H1 (cell line): Measurements from ENCODE around the gene ANKS1B. TPM values are rescaled to one million over a fixed set of nuclear protein-coding genes. Genes with fewer than 3 reads are reported as not detected.

Experiments
- CTCF ChIA-PET: fragments of 300-600 bp; sonication (Branson Sonifier 250); formaldehyde crosslinking; loops from one replicate; lab custom pipeline; 2021; ENCODE audit not compliant: partially characterized antibody; lab: Charles Lee
- POLR2A ChIA-PET: fragments of 300-600 bp; sonication (Branson Sonifier 250); formaldehyde crosslinking; loops from one replicate; lab custom pipeline; 2021; ENCODE audit warnings: inconsistent platforms; ENCODE audit not compliant: partially characterized antibody; lab: Charles Lee
- DNase-seq, 2 experiments: peaks; one replicate each; pipeline versions ENCODE4 v3.0.0 to v3.0.0-alpha.2; 2010 to 2022; ENCODE audit warnings: low spot score in 2 of 2, low read depth in 1 of 2, mixed read lengths in 1 of 2
- FAIRE-seq: peaks from 2 replicates; lab custom pipeline; 2011; peaks lifted over from hg19 to GRCh38; lab: Jason Lieb, UNC
- H2AFZ ChIP-seq: 2 replicates; pipeline ENCODE4 v1.8.1; 2012; ENCODE audit warnings: low read length, inconsistent platforms
- H2AK5ac ChIP-seq: 2 replicates; pipeline ENCODE4 v1.6.1; 2013; ENCODE audit warnings: low read depth, low read length
- H2BK120ac ChIP-seq: replicated peaks from 2 replicates; pipeline ENCODE3; 2013; ENCODE audit warnings: low read depth, low read length, inconsistent platforms
- H2BK12ac ChIP-seq: 2 replicates; pipeline ENCODE4 v1.6.1; 2013; ENCODE audit warnings: low read depth, low read length
- H2BK15ac ChIP-seq: 2 replicates; pipeline ENCODE4 v1.6.1; 2013; ENCODE audit warnings: low read length
- H2BK20ac ChIP-seq: 2 replicates; pipeline ENCODE4 v1.6.1; 2013; ENCODE audit warnings: low read length
- H2BK5ac ChIP-seq: 2 replicates; pipeline ENCODE4 v1.6.1; 2013; ENCODE audit warnings: low read depth, low read length
- H3K14ac ChIP-seq: 2 replicates; pipeline ENCODE4 v1.6.1; 2013; ENCODE audit warnings: inconsistent platforms; ENCODE audit not compliant: insufficient read length
- H3K18ac ChIP-seq: 2 replicates; pipeline ENCODE4 v1.6.1; 2013; ENCODE audit warnings: low read length; ENCODE audit errors: extremely low read depth
- H3K23ac ChIP-seq: 2 replicates; pipeline ENCODE4 v1.6.1; 2013; ENCODE audit warnings: inconsistent platforms; ENCODE audit not compliant: insufficient read length
- H3K23me2 ChIP-seq: 2 replicates; pipeline ENCODE4 v1.6.1; 2013; ENCODE audit warnings: low read depth, low read length
- H3K27ac ChIP-seq: 2 replicates; pipeline ENCODE4 v1.6.1; 2011; ENCODE audit warnings: low read depth, low read length, inconsistent platforms
- H3K27me3 ChIP-seq, 4 experiments: replicated peaks in 1 of 4; 1 replicate in 1 of 4; 2 replicates in 3 of 4; pipeline versions ENCODE4 v1.6.1 to v1.8.1; 2011 to 2013; ENCODE audit warnings: low read length in 3 of 4, mild to moderate bottlenecking in 3 of 4, inconsistent platforms in 2 of 4, mixed read lengths in 2 of 4, moderate library complexity in 1 of 4; ENCODE audit not compliant: control insufficient read depth in 3 of 4, insufficient read depth in 3 of 4; ENCODE audit errors: extremely low read depth in 1 of 4
- H3K36me3 ChIP-seq, 4 experiments: 2 replicates each; pipeline versions ENCODE4 v1.6.1 to v1.8.1; 2011 to 2013; ENCODE audit warnings: mild to moderate bottlenecking in 4 of 4, low read length in 3 of 4, moderate library complexity in 2 of 4, control low read depth in 1 of 4, inconsistent platforms in 1 of 4; ENCODE audit not compliant: insufficient read depth in 4 of 4, control insufficient read depth in 2 of 4
- H3K4ac ChIP-seq: replicated peaks from 2 replicates; pipeline ENCODE3; 2013; ENCODE audit warnings: low read length, low read depth, mixed read lengths, inconsistent platforms; ENCODE audit not compliant: insufficient read length
- H3K4me1 ChIP-seq, 4 experiments: replicated peaks in 1 of 4; 1 replicate in 1 of 4; 2 replicates in 3 of 4; pipeline versions ENCODE4 v1.6.1 to v1.8.1; 2011 to 2013; ENCODE audit warnings: low read length in 3 of 4, inconsistent platforms in 2 of 4, mixed read lengths in 1 of 4; ENCODE audit not compliant: insufficient read depth in 4 of 4, control insufficient read depth in 3 of 4
- H3K4me2 ChIP-seq, 2 experiments: 2 replicates each; pipeline versions ENCODE4 v1.6.1 to v1.8.1; 2011 to 2013; ENCODE audit warnings: low read depth in 2 of 2, low read length in 2 of 2, control low read depth in 1 of 2, inconsistent platforms in 1 of 2, mild to moderate bottlenecking in 1 of 2; ENCODE audit not compliant: insufficient read depth in 1 of 2
- H3K4me3 ChIP-seq, 4 experiments: fragments of 200-600, 300-600 bp in 1 of 4; sonication (generic), shearing (Covaris generic), sonication (Bioruptor Twin) in 1 of 4; 2 replicates each; pipeline versions ENCODE4 v1.5.1 to v1.8.1; 2011 to 2016; ENCODE audit warnings: low read length in 4 of 4, low read depth in 3 of 4, control low read depth in 2 of 4, inconsistent platforms in 2 of 4, mild to moderate bottlenecking in 2 of 4, mixed read lengths in 1 of 4, moderate library complexity in 1 of 4; ENCODE audit not compliant: insufficient read depth in 2 of 4; ENCODE audit errors: extremely low read depth in 1 of 4
- H3K56ac ChIP-seq: replicated peaks from 2 replicates; pipeline ENCODE3; 2013; ENCODE audit warnings: low read depth, mild to moderate bottlenecking, mixed read lengths, low read length, inconsistent platforms; ENCODE audit not compliant: insufficient read length
- H3K79me1 ChIP-seq: 2 replicates; pipeline ENCODE4 v1.6.1; 2013; ENCODE audit warnings: low read depth, low read length, control low read depth
- H3K79me2 ChIP-seq, 2 experiments: 2 replicates each; pipeline versions ENCODE4 v1.6.1 to v1.8.1; 2012 to 2013; ENCODE audit warnings: low read length in 2 of 2, mild to moderate bottlenecking in 2 of 2, inconsistent platforms in 1 of 2; ENCODE audit not compliant: insufficient read depth in 2 of 2, control insufficient read depth in 1 of 2
- H3K9ac ChIP-seq, 4 experiments: replicated peaks in 1 of 4; 1 replicate in 1 of 4; 2 replicates in 3 of 4; pipeline versions ENCODE4 v1.6.1 to v1.8.1; 2011 to 2013; ENCODE audit warnings: low read depth in 3 of 4, low read length in 3 of 4, control low read depth in 2 of 4, mild to moderate bottlenecking in 2 of 4, moderate library complexity in 2 of 4, inconsistent platforms in 1 of 4; ENCODE audit errors: extremely low read depth in 1 of 4
- H3K9me3 ChIP-seq, 2 experiments: 2 replicates each; pipeline versions ENCODE4 v1.6.1 to v1.8.1; 2012 to 2013; ENCODE audit warnings: mild to moderate bottlenecking in 2 of 2, moderate library complexity in 2 of 2, control low read depth in 1 of 2, inconsistent platforms in 1 of 2, low read depth in 1 of 2, low read length in 1 of 2, mixed read lengths in 1 of 2; ENCODE audit not compliant: insufficient read depth in 2 of 2
- H4K20me1 ChIP-seq, 2 experiments: replicated peaks in 1 of 2; 2 replicates each; pipeline versions ENCODE3 to v1.8.1; 2011 to 2013; ENCODE audit warnings: inconsistent platforms in 2 of 2, low read length in 2 of 2, mild to moderate bottlenecking in 1 of 2; ENCODE audit not compliant: insufficient read depth in 2 of 2, control insufficient read depth in 1 of 2
- H4K5ac ChIP-seq: 2 replicates; pipeline ENCODE4 v1.6.1; 2013; ENCODE audit warnings: low read length, low read depth, mixed read lengths, inconsistent platforms; ENCODE audit not compliant: insufficient read length
- H4K8ac ChIP-seq: 2 replicates; pipeline ENCODE4 v1.8.0; 2013; ENCODE audit warnings: mild to moderate bottlenecking, moderate library complexity, low read length, inconsistent platforms; ENCODE audit not compliant: insufficient read depth; ENCODE audit errors: extremely low read depth
- H4K91ac ChIP-seq: replicated peaks from 2 replicates; pipeline ENCODE3; 2013; ENCODE audit warnings: low read length, mixed read lengths, inconsistent platforms; ENCODE audit not compliant: insufficient read length
- BCL11A ChIP-seq, 2 experiments: IDR thresholded peaks; one replicate each; pipeline ENCODE4 v1.6.1; 2011; ENCODE audit warnings: low read depth in 2 of 2, low read length in 2 of 2, mild to moderate bottlenecking in 2 of 2
- CBX5 ChIP-seq: fragments of 300-800, 300-1000 bp; sonication (generic); IDR thresholded peaks from 2 replicates; pipeline ENCODE4 v1.7.1; 2016; ENCODE audit warnings: antibody characterized with exemption, low read length, low read depth
- CEBPB ChIP-seq: IDR thresholded peaks from 2 replicates; pipeline ENCODE4 v1.6.1; 2012; ENCODE audit warnings: low read depth, low read length
- CHD1 ChIP-seq: IDR thresholded peaks from 2 replicates; pipeline ENCODE4 v1.6.1; 2012; ENCODE audit warnings: low read depth, low read length, improper control_type of control experiment
- EZH2 ChIP-seq: fragments of 200-600 bp; sonication (generic); IDR thresholded peaks from 2 replicates; pipeline ENCODE4 v1.7.1; 2012; ENCODE audit warnings: low read depth, mild to moderate bottlenecking, moderate library complexity, low read length, inconsistent platforms; ENCODE audit not compliant: severe bottlenecking
- FOSL1 ChIP-seq: IDR thresholded peaks from 2 replicates; pipeline ENCODE4 v1.6.1; 2011; ENCODE audit warnings: mild to moderate bottlenecking, low read depth, low read length, moderate library complexity; ENCODE audit not compliant: insufficient read depth
- JUND ChIP-seq: IDR thresholded peaks from 2 replicates; pipeline ENCODE4 v1.6.1; 2011; ENCODE audit warnings: mild to moderate bottlenecking, improper control_type of control experiment, low read length
- KDM5A ChIP-seq: fragments of 200-600 bp; IDR thresholded peaks from 2 replicates; pipeline ENCODE4 v1.7.1; 2012; ENCODE audit warnings: mild to moderate bottlenecking, low read length, inconsistent platforms, mixed read lengths
- POLR2A ChIP-seq, 2 experiments: IDR thresholded peaks; 1 replicate in 1 of 2; 2 replicates in 1 of 2; pipeline ENCODE4 v1.6.1; 2011; ENCODE audit warnings: low read depth in 2 of 2, low read length in 2 of 2, mild to moderate bottlenecking in 2 of 2; ENCODE audit errors: control extremely low read depth in 1 of 2
- RBBP5 ChIP-seq: IDR thresholded peaks from 2 replicates; pipeline ENCODE4 v1.7.1; 2012; ENCODE audit warnings: low read depth, mild to moderate bottlenecking, inconsistent platforms, low read length, moderate library complexity, borderline replicate concordance
- RFX5 ChIP-seq: IDR thresholded peaks from 2 replicates; pipeline ENCODE4 v1.6.1; 2011; ENCODE audit warnings: low read depth, low read length, improper control_type of control experiment, borderline replicate concordance
- RXRA ChIP-seq: IDR thresholded peaks from 2 replicates; pipeline ENCODE4 v1.6.1; 2011; ENCODE audit warnings: low read depth, mild to moderate bottlenecking, low read length, moderate library complexity; ENCODE audit not compliant: insufficient read depth
- SAP30 ChIP-seq: fragments of 300-600 bp; sonication (generic); IDR thresholded peaks from 2 replicates; pipeline ENCODE4 v1.7.1; 2012; ENCODE audit warnings: low read length, moderate library complexity, mild to moderate bottlenecking, inconsistent platforms; ENCODE audit not compliant: insufficient read depth, insufficient replicate concordance
- SIN3A ChIP-seq, 2 experiments: IDR thresholded peaks in 1 of 2; conservative IDR thresholded peaks in 1 of 2; 2 replicates each; pipeline ENCODE4 v1.6.1; 2011 to 2012; ENCODE audit warnings: low read length in 2 of 2, improper control_type of control experiment in 1 of 2, low read depth in 1 of 2, mild to moderate bottlenecking in 1 of 2
- SRF ChIP-seq: IDR thresholded peaks from 2 replicates; pipeline ENCODE4 v1.6.1; 2011; ENCODE audit warnings: mild to moderate bottlenecking, low read depth, low read length, moderate library complexity
- whole genome bisulfite sequencing, 2 experiments: shearing (Covaris generic) in 1 of 2; methylation state at CpG; one replicate each; pipeline versions ENCODE4 v1.1.6 to v1.1.7; 2013 to 2015; ENCODE audit warnings: low lambda C conversion rate in 2 of 2, mixed read lengths in 2 of 2, inconsistent platforms in 1 of 2, low coverage in 1 of 2, missing lambda C conversion rate in 1 of 2; ENCODE audit not compliant: insufficient replicate concordance in 2 of 2, insufficient coverage in 1 of 2, insufficient read length in 1 of 2; ENCODE audit errors: extremely low coverage in 1 of 2, missing lambda C conversion rate in 1 of 2; 5-methylcytosine and 5-hydroxymethylcytosine counted together
- polyA plus RNA-seq, 7 experiments: library from polyadenylated mRNA; depleted of rRNA in 3 of 7; stranded (reverse) in 5 of 7; unstranded in 2 of 7; fragments of >200 nt in 5 of 7; fragments of 200-250 nt in 2 of 7; gene quantifications; 1 replicate in 5 of 7; 2 replicates in 1 of 7; 4 replicates in 1 of 7; pipeline versions ENCODE4 v1.2.1 to v1.2.3, GENCODE V29; 2011 to 2013; ENCODE audit warnings: missing spikeins in 2 of 7, mixed read lengths in 2 of 7
- total RNA-seq: library from RNA; stranded (reverse); fragmentation: NEBNext Ultra II Directional; extraction: Animal tissue kit (Norgen Biotek cat#: 25700); gene quantifications from 2 replicates; pipeline ENCODE4 v1.2.1, GENCODE V29; 2021

The ANKS1B gene
- total and polyA plus RNA-seq, 2 of the 8 experiments (the other 6 are each of a cell fraction or from before 2014, with no cell fraction given), result 2.7 to 6.1 TPM

GRCh38 chr12:98799822-98800221 is 1184.9 kb downstream of the ANKS1B start:
- Histone ChIP-seq H3K23me2 (no peaks in the 10 kb centered on the region), H3K36me3 (no peaks in the 10 kb centered on the region), H3K27me3 (no peaks in the 10 kb centered on the region), H3K14ac (no peak overlapping the region), H2BK15ac (no peak overlapping the region), H4K91ac (no peak overlapping the region), H2BK12ac (no peak overlapping the region), H3K4me3 (no peak overlapping the region), H3K79me1 (no peaks in the 10 kb centered on the region), H3K9me3 (no peaks in the 10 kb centered on the region), H3K79me2 (no peaks in the 10 kb centered on the region), H4K20me1 (no peaks in the 10 kb centered on the region), H3K4ac (no peak overlapping the region), H2BK20ac (no peak overlapping the region; the same call in 1 of the 2 replicates), H3K4me1 (no peaks in the 10 kb centered on the region), H2AFZ (no peak overlapping the region), H3K23ac (no peak overlapping the region), H4K8ac (no peak overlapping the region), H2AK5ac (no peak overlapping the region), H3K27ac (no peak overlapping the region), H3K9ac (no peak overlapping the region), H4K5ac (no peak overlapping the region), H3K56ac (no peak overlapping the region), H2BK5ac (no peak overlapping the region), H3K4me2 (no peak overlapping the region), H3K18ac (no peak overlapping the region), H2BK120ac (no peak overlapping the region)
- 84% methylated on average over 3 of the region's 3 CpGs; no CpG with 5 or more reads in 1 of the 2 experiments for WGBS, 2 experiments
- CTCF ChIA-PET, result interaction anchor here (0.9 to 2.3 kb wide), 14 partner anchors 12 to 244 kb away, joined by 3 to 6 read pairs (median 3); no protein-coding TSS in a partner anchor
- DNase-seq (no peak), FAIRE-seq (no peak)
- POLR2A ChIA-PET, result no interaction called here
- TF ChIP-seq RXRA (no peak), KDM5A (no peak), POLR2A (IDR thresholded peaks at IDR 0.05; ENCODE audit: control extremely low read depth in 1 of 2, low read depth in 2 of 2, low read length in 2 of 2) (no peak), SAP30 (no peak), SRF (no peak), CBX5 (no peak), JUND (no peak), EZH2 (no peak), BCL11A (IDR thresholded peaks at IDR 0.05; ENCODE audit: low read depth in 2 of 2, low read length in 2 of 2) (no peak), CHD1 (no peak), RFX5 (no peak), RBBP5 (no peak), SIN3A (conservative IDR thresholded peaks at IDR 0.05 in 1 of 2, IDR thresholded peaks at IDR 0.05 in 1 of 2; ENCODE audit: low read depth in 1 of 2, low read length in 2 of 2) (no peak), FOSL1 (no peak), CEBPB (no peak)
